Nucleus accumbens (tissue), 56 donors: ENCODE data around the gene TTC12.
"Not testable (repeated sequence)": the region's sequence is repeated elsewhere in the genome, so short reads cannot be mapped to it uniquely, and the experiment has no call there.

Experiments used
- DNase-seq, 56 donors: peaks; one replicate each; lab custom pipeline; 2025; lab: John Stamatoyannopoulos, UW

TTC12 gene

GRCh38 chr11:113282898-113283437 lies 31.4 kb upstream of the TTC12 start:
- no peak for DNase-seq

- no peak for DNase-seq
Observed at GRCh38 chr11:113283881-113284280, 30.5 kb upstream of the TTC12 start.

GRCh38 chr11:113286009-113286408 lies 28.4 kb upstream of the TTC12 start:
- DNase-seq = no peak

- no peak for DNase-seq
Observed at GRCh38 chr11:113286509-113287497, 27.6 kb upstream of the TTC12 start.

GRCh38 chr11:113287801-113288200 lies 26.6 kb upstream of the TTC12 start:
- no peak for DNase-seq

GRCh38 chr11:113288286-113288863 lies 26.0 kb upstream of the TTC12 start:
- DNase-seq = no peak

GRCh38 chr11:113289431-113290187 lies 24.8 kb upstream of the TTC12 start:
- peak in 51 of 56 donors; percentile 18 to 78 (median 49) for DNase-seq

- no peak for DNase-seq
Observed at GRCh38 chr11:113293936-113294335, 20.4 kb upstream of the TTC12 start.

GRCh38 chr11:113295993-113296392 lies 18.4 kb upstream of the TTC12 start:
- DNase-seq = no peak

- no peak for DNase-seq
Observed at GRCh38 chr11:113296447-113297205, 17.8 kb upstream of the TTC12 start.

GRCh38 chr11:113298496-113298895 lies 15.9 kb upstream of the TTC12 start:
- not testable (repeated sequence) for DNase-seq

GRCh38 chr11:113304916-113305315 lies 9.5 kb upstream of the TTC12 start:
- DNase-seq = no peak

- DNase-seq = peak in 52 of 56 donors; percentile 8 to 90 (median 60)
Observed at GRCh38 chr11:113305440-113306336, 8.7 kb upstream of the TTC12 start.

- no peak for DNase-seq
Observed at GRCh38 chr11:113308601-113309000, 5.8 kb upstream of the TTC12 start.

- no peak for DNase-seq
Observed at GRCh38 chr11:113311536-113311935, 2.8 kb upstream of the TTC12 start.

GRCh38 chr11:113313601-113314000 lies 782 bp upstream of the TTC12 start:
- DNase-seq = no peak

- DNase-seq = no peak
Observed at GRCh38 chr11:113314065-113314388, 356 bp upstream of the TTC12 start.

- DNase-seq = no peak
Observed at GRCh38 chr11:113315811-113316210, 1.4 kb downstream of the TTC12 start.

GRCh38 chr11:113316256-113316655 lies 1.9 kb downstream of the TTC12 start:
- no peak for DNase-seq
